Nephron progenitor cell (in vitro differentiated cells): ENCODE data around the gene SPO11.

Source experiments
- DNase-seq: peaks from one replicate; pipeline ENCODE4 v3.0.0; 2021
- H3K27ac Mint-ChIP-seq: 2 replicates; pipeline ENCODE4 v1.8.0; 2021; ENCODE audit warnings: mild to moderate bottlenecking, moderate library complexity, mixed read lengths
- H3K27me3 Mint-ChIP-seq: 2 replicates; pipeline ENCODE4 v1.8.0; 2021; ENCODE audit warnings: mild to moderate bottlenecking, low read depth, mixed read lengths; ENCODE audit not compliant: poor library complexity
- H3K36me3 Mint-ChIP-seq: 2 replicates; pipeline ENCODE4 v1.8.0; 2021; ENCODE audit warnings: low read depth, mixed read lengths
- H3K4me1 Mint-ChIP-seq: 2 replicates; pipeline ENCODE4 v1.8.0; 2021; ENCODE audit warnings: mixed read lengths
- H3K4me3 Mint-ChIP-seq: 2 replicates; pipeline ENCODE4 v1.8.0; 2021; ENCODE audit warnings: mild to moderate bottlenecking, moderate library complexity, mixed read lengths
- H3K9me3 Mint-ChIP-seq: 2 replicates; pipeline ENCODE4 v1.8.0; 2021; ENCODE audit warnings: mild to moderate bottlenecking, moderate library complexity, mixed read lengths
- TF ChIP-seq, protein P1 (sequence below): fragments of 200-600 bp; sonication (generic); IDR thresholded peaks from 2 replicates; pipeline ENCODE4 v1.5.0; 2021; ENCODE audit warnings: antibody characterized with exemption

The SPO11 gene

DNA sequence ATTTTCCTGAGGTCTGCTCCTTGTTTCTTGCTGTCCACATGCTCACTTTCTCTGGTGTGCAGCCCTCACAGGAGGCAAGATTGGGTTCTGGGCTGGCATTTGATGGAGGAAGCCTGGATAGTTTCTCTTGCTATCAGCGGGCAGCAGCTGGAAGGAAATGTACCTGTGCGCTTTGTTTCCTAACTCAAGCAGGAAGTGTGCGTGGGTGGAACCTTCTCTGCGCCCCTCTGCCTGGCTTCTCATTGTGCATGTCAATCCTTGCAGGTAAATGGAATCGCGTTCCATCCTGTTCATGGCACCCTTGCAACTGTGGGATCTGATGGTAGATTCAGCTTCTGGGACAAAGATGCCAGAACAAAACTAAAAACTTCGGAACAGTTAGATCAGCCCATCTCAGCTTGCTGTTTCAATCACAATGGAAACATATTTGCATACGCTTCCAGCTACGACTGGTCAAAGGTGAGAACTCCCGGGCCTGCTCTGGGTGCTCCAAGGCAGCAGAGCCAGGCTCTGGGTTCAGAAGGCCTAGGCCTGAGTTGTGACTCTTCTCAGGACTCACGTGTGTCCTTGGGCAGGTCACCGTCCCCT, 44.8 kb downstream of the SPO11 start:
- Mint-ChIP-seq H3K27me3 (peaks cover 2% of the 10 kb centered on the region), H3K4me3 (no peak overlapping the region), H3K9me3 (no peaks in the 10 kb centered on the region), H3K27ac (peak overlapping the region; percentile 47), H3K4me1 (no peaks in the 10 kb centered on the region), H3K36me3 (peaks cover 79% of the 10 kb centered on the region)
- TF ChIP-seq, protein P1, sequence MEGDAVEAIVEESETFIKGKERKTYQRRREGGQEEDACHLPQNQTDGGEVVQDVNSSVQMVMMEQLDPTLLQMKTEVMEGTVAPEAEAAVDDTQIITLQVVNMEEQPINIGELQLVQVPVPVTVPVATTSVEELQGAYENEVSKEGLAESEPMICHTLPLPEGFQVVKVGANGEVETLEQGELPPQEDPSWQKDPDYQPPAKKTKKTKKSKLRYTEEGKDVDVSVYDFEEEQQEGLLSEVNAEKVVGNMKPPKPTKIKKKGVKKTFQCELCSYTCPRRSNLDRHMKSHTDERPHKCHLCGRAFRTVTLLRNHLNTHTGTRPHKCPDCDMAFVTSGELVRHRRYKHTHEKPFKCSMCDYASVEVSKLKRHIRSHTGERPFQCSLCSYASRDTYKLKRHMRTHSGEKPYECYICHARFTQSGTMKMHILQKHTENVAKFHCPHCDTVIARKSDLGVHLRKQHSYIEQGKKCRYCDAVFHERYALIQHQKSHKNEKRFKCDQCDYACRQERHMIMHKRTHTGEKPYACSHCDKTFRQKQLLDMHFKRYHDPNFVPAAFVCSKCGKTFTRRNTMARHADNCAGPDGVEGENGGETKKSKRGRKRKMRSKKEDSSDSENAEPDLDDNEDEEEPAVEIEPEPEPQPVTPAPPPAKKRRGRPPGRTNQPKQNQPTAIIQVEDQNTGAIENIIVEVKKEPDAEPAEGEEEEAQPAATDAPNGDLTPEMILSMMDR: no peak
- no peak for DNase-seq

DNA sequence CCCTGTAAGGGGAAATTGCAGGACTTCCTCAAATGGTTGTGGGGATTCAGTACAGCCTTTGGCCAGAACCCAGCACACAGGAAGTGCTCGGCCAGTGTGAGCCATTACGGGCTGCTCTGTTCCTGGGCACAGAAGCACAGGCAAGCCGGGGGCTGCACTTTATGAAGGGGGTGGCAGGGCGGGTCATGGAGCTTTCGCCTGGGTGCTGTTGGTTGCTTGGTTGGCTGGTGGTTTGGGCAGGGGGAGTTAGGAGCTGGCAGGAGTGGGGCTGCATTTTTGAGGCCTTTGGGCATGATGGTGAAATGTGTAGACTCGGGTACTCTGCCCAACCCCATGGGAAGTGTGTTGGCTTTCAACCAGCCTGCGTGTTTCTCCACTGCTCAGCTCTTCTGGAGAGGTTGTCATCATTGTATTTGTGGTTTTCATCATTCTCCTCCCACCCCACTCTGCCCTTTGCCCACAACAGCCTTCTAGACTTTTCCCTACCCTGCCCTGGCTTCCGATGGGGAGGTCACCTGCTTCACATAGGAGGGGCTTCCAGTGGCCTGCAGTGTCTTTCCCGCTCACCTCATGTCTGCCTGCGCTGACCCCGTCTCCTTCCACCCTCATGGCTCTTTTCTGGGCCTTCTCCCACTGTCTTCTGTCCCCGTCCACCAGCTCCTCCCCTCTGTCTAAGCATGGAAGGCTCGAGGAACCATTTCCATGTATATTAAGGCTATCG, 45.5 kb downstream of the SPO11 start:
- no peak for DNase-seq
- TF ChIP-seq, protein P1: no peak
- H3K36me3 Mint-ChIP-seq: peaks cover 72% of the 10 kb centered on the region
- no peak overlapping the region for H3K4me3 Mint-ChIP-seq
- peaks cover 2% of the 10 kb centered on the region for H3K27me3 Mint-ChIP-seq
- H3K9me3 Mint-ChIP-seq: no peaks in the 10 kb centered on the region
- no peaks in the 10 kb centered on the region for H3K4me1 Mint-ChIP-seq
- no peak overlapping the region for H3K27ac Mint-ChIP-seq

DNA sequence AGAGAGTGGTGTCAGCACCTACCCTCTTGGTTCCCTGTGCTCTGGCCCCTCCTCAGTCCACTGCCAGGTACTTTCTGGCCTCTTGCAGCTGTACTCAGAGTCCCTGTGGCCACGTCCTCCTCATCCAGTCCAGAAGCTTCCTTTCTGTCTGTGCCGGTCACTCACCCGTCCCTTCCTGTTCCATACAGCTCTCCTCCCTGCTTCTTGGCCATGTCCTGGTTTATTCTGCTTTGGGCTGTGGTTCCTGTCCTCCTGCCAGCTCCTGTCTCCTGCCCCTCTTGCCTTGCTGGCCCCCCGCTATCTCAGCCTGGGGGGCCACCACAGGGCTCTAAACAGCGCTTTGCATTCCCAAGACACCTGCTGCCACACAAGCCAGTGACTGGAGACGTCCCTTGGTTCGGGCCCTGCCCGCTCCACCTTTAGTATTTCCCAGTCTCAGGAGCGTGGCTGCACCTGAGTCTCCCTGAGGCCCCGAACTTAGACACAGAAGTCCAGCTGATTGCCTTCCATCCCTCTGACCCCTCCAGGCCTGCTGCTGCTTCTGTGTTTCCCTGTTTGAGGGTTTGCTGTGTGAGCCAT, 46.1 kb downstream of the SPO11 start:
- H3K9me3 Mint-ChIP-seq: no peaks in the 10 kb centered on the region
- no peaks in the 10 kb centered on the region for H3K4me1 Mint-ChIP-seq
- H3K36me3 Mint-ChIP-seq: peaks cover 66% of the 10 kb centered on the region
- no peaks in the 10 kb centered on the region for H3K27me3 Mint-ChIP-seq
- no peak overlapping the region for H3K27ac Mint-ChIP-seq
- no peak overlapping the region for H3K4me3 Mint-ChIP-seq
- no peak for DNase-seq
- TF ChIP-seq, protein P1: no peak

DNA sequence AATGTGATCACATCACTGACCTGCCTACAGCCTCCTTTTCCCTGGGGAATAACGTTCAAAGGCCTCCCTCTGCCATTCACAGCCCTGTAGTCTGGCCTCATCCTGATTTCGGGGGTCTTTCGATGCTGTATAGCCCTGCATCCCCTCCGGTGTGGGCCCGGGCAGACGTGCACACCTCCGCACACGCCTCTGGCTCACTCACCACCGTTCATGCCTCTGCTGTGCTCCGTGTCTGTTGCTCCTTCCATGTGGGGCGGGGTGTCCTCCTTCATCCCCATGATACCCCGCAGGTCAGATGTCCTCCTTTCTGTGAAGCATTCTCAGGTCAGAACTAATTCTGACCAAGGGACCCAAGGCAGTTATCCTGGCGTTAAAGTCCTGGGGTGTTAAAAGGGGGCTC, 47.7 kb downstream of the SPO11 start:
- Mint-ChIP-seq H3K36me3 (peaks cover 58% of the 10 kb centered on the region), H3K27me3 (no peaks in the 10 kb centered on the region), H3K4me3 (no peak overlapping the region), H3K27ac (no peak overlapping the region), H3K9me3 (no peaks in the 10 kb centered on the region), H3K4me1 (peaks cover 5% of the 10 kb centered on the region)
- no peak for DNase-seq
- TF ChIP-seq, protein P1: no peak

DNA sequence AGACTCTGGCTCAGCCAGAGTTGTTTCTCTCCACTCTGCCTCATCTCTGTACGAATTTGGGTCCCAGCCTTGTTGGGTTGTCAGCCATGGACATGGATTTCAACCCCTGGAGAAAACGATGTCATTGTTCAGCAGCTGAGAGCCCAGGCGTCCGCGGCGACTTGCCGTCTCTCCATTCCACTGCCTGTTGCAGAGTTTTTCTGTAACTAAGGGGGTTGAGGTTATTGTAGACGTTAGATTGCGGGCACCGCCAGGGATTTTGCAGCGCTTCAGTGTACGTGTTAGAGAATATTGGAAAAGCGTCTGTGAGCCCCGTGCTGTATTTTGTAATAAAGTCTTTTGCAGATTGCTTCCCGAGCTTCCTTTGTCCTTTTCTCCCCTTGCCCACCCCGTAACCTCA, 48.5 kb downstream of the SPO11 start:
- peak overlapping the region; percentile 80 for H3K27ac Mint-ChIP-seq
- peaks cover 55% of the 10 kb centered on the region for H3K36me3 Mint-ChIP-seq
- DNase-seq: no peak
- H3K9me3 Mint-ChIP-seq: no peaks in the 10 kb centered on the region
- peaks cover 5% of the 10 kb centered on the region for H3K4me1 Mint-ChIP-seq
- TF ChIP-seq, protein P1: no peak
- no peak overlapping the region for H3K4me3 Mint-ChIP-seq
- no peaks in the 10 kb centered on the region for H3K27me3 Mint-ChIP-seq
